HCT116 (cell line): ENCODE measurements around the gene MTHFD2. TPM values are rescaled to one million over a fixed set of nuclear protein-coding genes. Genes with fewer than 3 reads are reported as not detected.

Experiments
- ATAC-seq: fragments of 200-7000 bp; cut with Tn5 transposase; 2 replicates; pipeline ENCODE4 v1.9.1; 2020; ENCODE audit warnings: mild to moderate bottlenecking, moderate library complexity
- BruUV-seq: library from RNA; stranded (reverse); fragments of 400-500 nt; replicated peaks from 2 replicates; lab custom pipeline; 2021; lab: Mats Ljungman, UMichigan
- CTCF ChIA-PET: fragments of 300-600 bp; sonication (Branson Sonifier 250); formaldehyde crosslinking; loops from one replicate; lab custom pipeline; 2021; ENCODE audit warnings: antibody characterized with exemption; lab: Charles Lee
- POLR2A ChIA-PET: fragments of 300-600, 350-600 bp; sonication (Branson Sonifier 250); formaldehyde crosslinking; loops from one replicate; lab custom pipeline; 2021; ENCODE audit warnings: antibody characterized with exemption; lab: Charles Lee
- RAD21 ChIA-PET, 2 experiments: fragments of 300-600 bp; sonication (Branson Sonifier 250); formaldehyde crosslinking; loops; one replicate each; lab custom pipeline; 2023; ENCODE audit warnings: low total read pairs in 2 of 2; ENCODE audit not compliant: uncharacterized antibody in 2 of 2, unreplicated experiment in 2 of 2, low non-redundant PET in 1 of 2; lab: Charles Lee
- DNase-seq: peaks from one replicate; pipeline ENCODE4 v3.0.0-alpha.2; 2010; ENCODE audit warnings: low read depth, low spot score
- H2AFZ ChIP-seq: fragments of 200-600 bp; shearing (Covaris generic), sonication (generic); 2 replicates; pipeline ENCODE4 v1.6.1; 2017; ENCODE audit warnings: low read depth, mixed run types, mixed read lengths, antibody characterized with exemption, low read length; ENCODE audit not compliant: poor library complexity, severe bottlenecking
- H3K27ac ChIP-seq: 2 replicates; pipeline ENCODE4 v1.5.1; 2012; ENCODE audit warnings: low read depth, low read length
- H3K27me3 ChIP-seq: fragments of 200-600 bp; sonication (generic); 2 replicates; pipeline ENCODE4 v1.6.1; 2016; ENCODE audit warnings: mixed run types, low read length, mixed read lengths; ENCODE audit not compliant: insufficient read depth
- H3K36me3 ChIP-seq, 2 experiments: fragments of 200-500 bp in 1 of 2; fragments of 200-600 bp in 1 of 2; sonication (Bioruptor generic) in 1 of 2; sonication (generic) in 1 of 2; 2 replicates each; pipeline versions ENCODE4 v1.5.1 to v1.6.1; 2014 to 2016; ENCODE audit warnings: low read length in 2 of 2, inconsistent platforms in 1 of 2, mixed read lengths in 1 of 2, mixed run types in 1 of 2; ENCODE audit not compliant: insufficient read depth in 2 of 2, control insufficient read depth in 1 of 2
- H3K4me1 ChIP-seq, 2 experiments: fragments of 200-600 bp in 1 of 2; sonication (generic) in 1 of 2; 2 replicates each; pipeline versions ENCODE4 v1.5.1 to v1.6.1; 2012 to 2017; ENCODE audit warnings: low read length in 2 of 2, inconsistent platforms in 1 of 2, mild to moderate bottlenecking in 1 of 2, mixed read lengths in 1 of 2, mixed run types in 1 of 2, moderate library complexity in 1 of 2; ENCODE audit not compliant: insufficient read depth in 2 of 2, control insufficient read depth in 1 of 2
- H3K4me2 ChIP-seq: fragments of 200-600 bp; sonication (generic); 2 replicates; pipeline ENCODE4 v1.6.1; 2017; ENCODE audit warnings: mixed run types, low read length, mixed read lengths
- H3K4me3 ChIP-seq, 2 experiments: fragments of 200-600 bp in 1 of 2; sonication (generic) in 1 of 2; replicated peaks in 1 of 2; 2 replicates each; pipeline ENCODE4 v1.5.1; 2011 to 2016; ENCODE audit warnings: low read length in 2 of 2, control low read depth in 1 of 2, low read depth in 1 of 2, mild to moderate bottlenecking in 1 of 2, mixed read lengths in 1 of 2, mixed run types in 1 of 2
- H3K79me2 ChIP-seq: fragments of 200-600 bp; sonication (generic); 2 replicates; pipeline ENCODE4 v1.6.1; 2017; ENCODE audit warnings: mild to moderate bottlenecking, mixed run types, low read length, moderate library complexity, mixed read lengths; ENCODE audit not compliant: insufficient read depth
- H3K9ac ChIP-seq: fragments of 200-600 bp; sonication (generic); 2 replicates; pipeline ENCODE4 v1.6.1; 2016; ENCODE audit warnings: low read length, mixed read lengths
- H3K9me2 ChIP-seq: fragments of 200-600 bp; sonication (generic), shearing (Covaris generic); 2 replicates; pipeline ENCODE4 v1.6.1; 2017; ENCODE audit warnings: mixed run types, mild to moderate bottlenecking, moderate library complexity; ENCODE audit not compliant: insufficient read depth
- H3K9me3 ChIP-seq, 2 experiments: fragments of 200-500 bp in 1 of 2; fragments of 200-600 bp in 1 of 2; sonication (Bioruptor generic) in 1 of 2; sonication (generic) in 1 of 2; 2 replicates each; pipeline ENCODE4 v1.6.1; 2014 to 2017; ENCODE audit warnings: low read length in 2 of 2, mixed read lengths in 2 of 2, inconsistent platforms in 1 of 2, low read depth in 1 of 2, mild to moderate bottlenecking in 1 of 2, mixed run types in 1 of 2, moderate library complexity in 1 of 2; ENCODE audit not compliant: control insufficient read depth in 1 of 2, insufficient read depth in 1 of 2
- H4K20me1 ChIP-seq: fragments of 200-600 bp; sonication (generic), shearing (Covaris generic); 2 replicates; pipeline ENCODE4 v1.6.1; 2017; ENCODE audit warnings: mixed run types, mild to moderate bottlenecking, moderate library complexity; ENCODE audit not compliant: insufficient read depth
- ATF3 ChIP-seq: IDR thresholded peaks from 2 replicates; pipeline ENCODE4 v1.6.1; 2012
- CEBPB ChIP-seq: IDR thresholded peaks from 2 replicates; pipeline ENCODE4 v1.6.1; 2012; ENCODE audit warnings: low read depth
- EGR1 ChIP-seq: IDR thresholded peaks from 2 replicates; pipeline ENCODE4 v1.6.1; 2012; ENCODE audit warnings: low read depth
- ELF1 ChIP-seq: IDR thresholded peaks from 2 replicates; pipeline ENCODE4 v1.6.1; 2012; ENCODE audit warnings: low read depth, borderline replicate concordance
- EZH2phosphoT487 ChIP-seq: fragments of 200-600 bp; IDR thresholded peaks from 2 replicates; pipeline ENCODE4 v1.6.1; 2018; ENCODE audit warnings: antibody characterized with exemption, borderline replicate concordance
- MAX ChIP-seq: IDR thresholded peaks from 2 replicates; pipeline ENCODE4 v1.6.1; 2012
- POLR2A ChIP-seq: IDR thresholded peaks from 2 replicates; pipeline ENCODE4 v1.7.0; 2011; ENCODE audit warnings: borderline replicate concordance; ENCODE audit not compliant: insufficient read depth, insufficient read length; ENCODE audit errors: extremely low read depth
- POLR2AphosphoS5 ChIP-seq: IDR thresholded peaks from 2 replicates; pipeline ENCODE4 v1.6.1; 2011; ENCODE audit warnings: mild to moderate bottlenecking, low read depth, low read length, moderate library complexity
- RAD21 ChIP-seq: IDR thresholded peaks from 2 replicates; pipeline ENCODE4 v1.6.1; 2012; ENCODE audit warnings: low read depth, mild to moderate bottlenecking
- REST ChIP-seq: IDR thresholded peaks from 2 replicates; pipeline ENCODE4 v1.6.1; 2012; ENCODE audit warnings: low read depth
- SIN3A ChIP-seq: IDR thresholded peaks from 2 replicates; pipeline ENCODE4 v1.6.1; 2012; ENCODE audit warnings: low read depth
- SP1 ChIP-seq: IDR thresholded peaks from 2 replicates; pipeline ENCODE4 v1.6.1; 2012; ENCODE audit warnings: low read depth
- SRF ChIP-seq: IDR thresholded peaks from 2 replicates; pipeline ENCODE4 v1.6.1; 2012; ENCODE audit warnings: low read depth
- TCF7L2 ChIP-seq: IDR thresholded peaks from 2 replicates; pipeline ENCODE4 v1.7.0; 2011; ENCODE audit warnings: borderline replicate concordance, inconsistent platforms; ENCODE audit not compliant: insufficient read depth, insufficient read length; ENCODE audit errors: extremely low read depth
- YY1 ChIP-seq: IDR thresholded peaks from 2 replicates; pipeline ENCODE4 v1.6.1; 2011; ENCODE audit warnings: low read length, low read depth, moderate library complexity, mild to moderate bottlenecking; ENCODE audit not compliant: insufficient replicate concordance; ENCODE audit errors: extremely low read depth
- ZBTB33 ChIP-seq: IDR thresholded peaks from 2 replicates; pipeline ENCODE4 v1.6.1; 2011; ENCODE audit warnings: mild to moderate bottlenecking, low read length, moderate library complexity; ENCODE audit not compliant: insufficient replicate concordance; ENCODE audit errors: extremely low read depth
- ZFX ChIP-seq: fragments of 450-650 bp; IDR thresholded peaks from 2 replicates; pipeline ENCODE4 v1.6.1; 2017
- ZNF274 ChIP-seq: fragments of 200-500 bp; sonication (Bioruptor generic); IDR thresholded peaks from 2 replicates; pipeline ENCODE4 v1.6.1; 2014; ENCODE audit warnings: mild to moderate bottlenecking, low read depth, low read length, inconsistent platforms
- intact Hi-C: fragments of 100-400 bp; cut with micrococcal nuclease; formaldehyde crosslinking; loops from 2 replicates; pipeline ENCODE4 v1.10.0; 2022
- total RNA-seq: library from RNA; stranded (reverse); gene quantifications from one replicate; pipeline ENCODE4 v1.2.1, GENCODE V29; 2021; ENCODE audit not compliant: unreplicated experiment
- TF ChIP-seq, protein P1 (sequence below), 3 experiments: fragments of 200-600 bp in 1 of 3; sonication (generic) in 1 of 3; IDR thresholded peaks in 2 of 3; conservative IDR thresholded peaks in 1 of 3; 2 replicates each; pipeline ENCODE4 v1.5.1; 2012 to 2017; ENCODE audit warnings: low read depth in 2 of 3, low read length in 2 of 3, antibody characterized with exemption in 1 of 3, borderline replicate concordance in 1 of 3, control low read depth in 1 of 3, mild to moderate bottlenecking in 1 of 3, mixed read lengths in 1 of 3, mixed run types in 1 of 3, moderate library complexity in 1 of 3; ENCODE audit not compliant: insufficient read depth in 1 of 3

Gene MTHFD2
- total RNA-seq, 1 experiment from 2014 or later, result 445 TPM

GRCh38 chr2:74233648-74234047 is 35.2 kb downstream of the MTHFD2 start (continued):
- TF ChIP-seq REST, result no peak
- TF ChIP-seq SRF, result no peak
- TF ChIP-seq, all 23 proteins: peak for 0

- no peaks in the 10 kb centered on the region for H3K4me1 ChIP-seq
- ATAC-seq (no peak), DNase-seq (no peak)
- no peak overlapping the region for H3K9ac ChIP-seq
- POLR2A ChIA-PET, result no interaction called here
- H3K27ac ChIP-seq, result no peak overlapping the region
- H3K4me3 ChIP-seq, result no peak overlapping the region
- no TSS peak for BruUV-seq
- RAD21 ChIA-PET, result no interaction called here
- no peaks in the 10 kb centered on the region for H3K9me2 ChIP-seq
- CTCF ChIA-PET, result no interaction called here
- H3K27me3 ChIP-seq, result no peaks in the 10 kb centered on the region
- no peak overlapping the region for H2AFZ ChIP-seq
- no peaks in the 10 kb centered on the region for H3K9me3 ChIP-seq
- no peaks in the 10 kb centered on the region for H3K79me2 ChIP-seq
- H3K4me2 ChIP-seq, result no peak overlapping the region
- intact Hi-C loops, result no loop called here
- H4K20me1 ChIP-seq, result no peaks in the 10 kb centered on the region
- no peaks in the 10 kb centered on the region for H3K36me3 ChIP-seq
- no peak for TF ChIP-seq POLR2A
- TF ChIP-seq SRF, result no peak
- TF ChIP-seq YY1, result no peak
- TF ChIP-seq ELF1, result no peak
- no peak for TF ChIP-seq RAD21
- no peak for TF ChIP-seq MAX
- TF ChIP-seq ATF3, result no peak
- TF ChIP-seq SP1, result no peak
- TF ChIP-seq EZH2phosphoT487, result no peak
- TF ChIP-seq ZNF274, result no peak
- TF ChIP-seq, protein P1, sequence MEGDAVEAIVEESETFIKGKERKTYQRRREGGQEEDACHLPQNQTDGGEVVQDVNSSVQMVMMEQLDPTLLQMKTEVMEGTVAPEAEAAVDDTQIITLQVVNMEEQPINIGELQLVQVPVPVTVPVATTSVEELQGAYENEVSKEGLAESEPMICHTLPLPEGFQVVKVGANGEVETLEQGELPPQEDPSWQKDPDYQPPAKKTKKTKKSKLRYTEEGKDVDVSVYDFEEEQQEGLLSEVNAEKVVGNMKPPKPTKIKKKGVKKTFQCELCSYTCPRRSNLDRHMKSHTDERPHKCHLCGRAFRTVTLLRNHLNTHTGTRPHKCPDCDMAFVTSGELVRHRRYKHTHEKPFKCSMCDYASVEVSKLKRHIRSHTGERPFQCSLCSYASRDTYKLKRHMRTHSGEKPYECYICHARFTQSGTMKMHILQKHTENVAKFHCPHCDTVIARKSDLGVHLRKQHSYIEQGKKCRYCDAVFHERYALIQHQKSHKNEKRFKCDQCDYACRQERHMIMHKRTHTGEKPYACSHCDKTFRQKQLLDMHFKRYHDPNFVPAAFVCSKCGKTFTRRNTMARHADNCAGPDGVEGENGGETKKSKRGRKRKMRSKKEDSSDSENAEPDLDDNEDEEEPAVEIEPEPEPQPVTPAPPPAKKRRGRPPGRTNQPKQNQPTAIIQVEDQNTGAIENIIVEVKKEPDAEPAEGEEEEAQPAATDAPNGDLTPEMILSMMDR (IDR thresholded peaks at IDR 0.05 in 2 of 3, conservative IDR thresholded peaks at IDR 0.05 in 1 of 3; ENCODE audit: borderline replicate concordance in 1 of 3, insufficient read depth in 1 of 3, low read depth in 2 of 3, low read length in 2 of 3), result no peak
- TF ChIP-seq ZBTB33, result no peak
- no peak for TF ChIP-seq POLR2AphosphoS5
- TF ChIP-seq CEBPB, result no peak
- no peak for TF ChIP-seq TCF7L2
- TF ChIP-seq EGR1, result no peak
- TF ChIP-seq SIN3A, result no peak
- TF ChIP-seq ZFX, result no peak
Measured at GRCh38 chr2:74235041-74235440, 36.6 kb downstream of the MTHFD2 start.
